ENCODE results near the gene SLC10A4.
"Not testable (repeated sequence)": the region's sequence is repeated elsewhere in the genome, so short reads cannot be mapped to it uniquely, and the experiment has no call there.

Gene SLC10A4

GRCh38 chr4:48450740-48451139, 32.4 kb upstream of the SLC10A4 start:
- TF ChIP-seq ZFX (IDR thresholded peaks at IDR 0.05; ENCODE audit: borderline replicate concordance) (no peak), CTCF (IDR thresholded peaks at IDR 0.05) (no peak)
- no peak overlapping the region for H3K27ac ChIP-seq

GRCh38 chr4:48451656-48452055, 31.5 kb upstream of the SLC10A4 start:
- H3K27ac ChIP-seq, result not testable (repeated sequence)

GRCh38 chr4:48454591-48454990, 28.6 kb upstream of the SLC10A4 start:
- TF ChIP-seq ZFX (IDR thresholded peaks at IDR 0.05; ENCODE audit: borderline replicate concordance) (no peak), CTCF (IDR thresholded peaks at IDR 0.05) (no peak)
- H3K27ac ChIP-seq, result no peak overlapping the region

GRCh38 chr4:48461000-48461399, 22.1 kb upstream of the SLC10A4 start:
- TF ChIP-seq ZFX (IDR thresholded peaks at IDR 0.05; ENCODE audit: borderline replicate concordance), result no peak
- no peak for TF ChIP-seq CTCF (IDR thresholded peaks at IDR 0.05)
- no peak overlapping the region for H3K27ac ChIP-seq

GRCh38 chr4:48462363-48462762, 20.8 kb upstream of the SLC10A4 start:
- no peak for TF ChIP-seq ZFX (IDR thresholded peaks at IDR 0.05; ENCODE audit: borderline replicate concordance)
- no peak for TF ChIP-seq CTCF (IDR thresholded peaks at IDR 0.05)
- H3K27ac ChIP-seq, result no peak overlapping the region

- H3K27ac ChIP-seq, result no peak overlapping the region
- TF ChIP-seq ZFX (IDR thresholded peaks at IDR 0.05; ENCODE audit: borderline replicate concordance), result no peak
- TF ChIP-seq CTCF (IDR thresholded peaks at IDR 0.05), result no peak
Measured at GRCh38 chr4:48467442-48467841, 15.7 kb upstream of the SLC10A4 start.

- TF ChIP-seq ZFX (IDR thresholded peaks at IDR 0.05; ENCODE audit: borderline replicate concordance), result no peak
- TF ChIP-seq CTCF (IDR thresholded peaks at IDR 0.05), result no peak
- no peak overlapping the region for H3K27ac ChIP-seq
Measured at GRCh38 chr4:48467891-48468290, 15.3 kb upstream of the SLC10A4 start.

GRCh38 chr4:48470137-48470536, 13.0 kb upstream of the SLC10A4 start:
- H3K27ac ChIP-seq, result no peak overlapping the region
- TF ChIP-seq ZFX (IDR thresholded peaks at IDR 0.05; ENCODE audit: borderline replicate concordance) (no peak), CTCF (IDR thresholded peaks at IDR 0.05) (no peak)
